Stimulated activated naive CD4-positive, alpha-beta T cell treated with Interleukin-2 at 50 U/mL for 16 hours (primary cell): Measurements from ENCODE around the gene NENF.
"Not testable (repeated sequence)": the region's sequence is repeated elsewhere in the genome, so short reads cannot be mapped to it uniquely, and the experiment has no call there.

Experiments used
- DNase-seq: peaks from one replicate; lab custom pipeline; 2025; lab: John Stamatoyannopoulos, UW

NENF gene

DNA sequence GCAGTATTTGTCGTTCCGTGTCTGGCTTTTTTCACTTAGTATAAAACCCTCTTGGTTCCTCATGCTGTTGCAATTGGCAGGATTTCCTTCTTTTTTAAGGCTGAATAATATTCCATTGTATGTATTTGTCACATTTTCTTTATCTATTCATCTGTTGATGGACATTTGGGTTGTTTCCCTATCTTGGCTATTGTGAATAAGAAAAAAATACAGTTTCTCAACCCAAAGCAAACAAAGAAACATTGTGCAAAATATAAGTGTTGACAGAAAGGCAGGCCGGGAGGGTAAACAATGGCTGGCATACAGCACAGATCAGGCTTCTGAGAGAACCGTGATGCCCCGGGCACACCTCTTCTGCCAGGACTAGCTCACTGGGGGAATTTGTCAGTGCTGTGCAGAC, 26.9 kb downstream of the NENF start:
- DNase-seq: no peak

DNA sequence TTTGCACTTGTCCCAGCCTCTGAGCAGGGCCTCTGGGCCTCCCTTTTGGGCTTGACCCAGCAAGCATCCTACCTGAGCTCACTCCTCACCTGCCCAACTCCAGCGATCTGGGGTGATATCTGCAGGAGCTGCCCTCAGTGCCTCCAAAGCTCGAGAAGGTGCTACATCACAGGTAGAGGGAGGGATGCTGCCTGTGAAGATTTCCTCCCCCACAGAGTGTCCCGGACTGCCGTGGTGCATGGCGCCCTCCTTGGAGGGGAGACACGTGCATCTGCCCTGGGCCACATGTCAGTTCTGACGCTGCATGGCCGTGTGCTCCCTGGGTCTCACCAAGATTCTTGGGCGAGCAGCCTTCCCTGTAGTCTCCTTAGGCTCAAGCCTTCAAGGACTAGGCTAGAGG, 27.7 kb downstream of the NENF start:
- no peak for DNase-seq

DNA sequence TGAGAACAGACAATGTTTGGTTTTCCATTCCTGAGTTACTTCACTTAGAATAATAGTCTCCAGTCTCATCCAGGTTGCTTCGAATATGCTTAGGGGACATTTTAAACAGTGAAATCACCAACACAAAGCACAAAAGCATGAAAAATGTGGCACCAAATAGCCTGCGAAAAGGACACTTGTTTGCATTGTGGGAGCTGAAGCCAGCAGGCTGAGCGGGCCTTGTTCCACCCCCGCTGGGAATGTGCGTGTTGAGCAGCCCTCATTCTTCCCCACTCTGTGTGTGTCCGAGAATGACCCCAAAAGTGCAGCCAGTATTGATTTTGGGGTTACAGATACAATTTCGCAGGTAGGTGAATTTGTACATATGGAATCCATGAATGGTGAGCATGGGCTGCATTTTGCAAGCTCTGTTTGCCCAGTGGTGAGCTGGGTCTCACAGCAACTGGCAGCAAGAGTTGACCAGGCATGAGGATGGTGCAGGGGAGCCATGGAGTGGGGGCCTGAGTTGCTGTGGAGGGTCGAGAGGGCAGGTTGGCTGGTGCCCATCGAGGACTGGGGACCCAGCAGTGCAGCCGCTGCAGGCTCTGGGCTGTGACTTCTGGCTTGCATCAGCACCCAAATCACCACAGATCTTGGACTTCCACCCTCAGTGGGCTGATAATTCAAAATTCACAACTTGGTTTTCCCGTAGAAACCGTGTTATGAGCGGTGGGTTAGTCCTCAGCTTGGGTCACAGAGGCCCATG, 29.4 kb downstream of the NENF start:
- no peak for DNase-seq

DNA sequence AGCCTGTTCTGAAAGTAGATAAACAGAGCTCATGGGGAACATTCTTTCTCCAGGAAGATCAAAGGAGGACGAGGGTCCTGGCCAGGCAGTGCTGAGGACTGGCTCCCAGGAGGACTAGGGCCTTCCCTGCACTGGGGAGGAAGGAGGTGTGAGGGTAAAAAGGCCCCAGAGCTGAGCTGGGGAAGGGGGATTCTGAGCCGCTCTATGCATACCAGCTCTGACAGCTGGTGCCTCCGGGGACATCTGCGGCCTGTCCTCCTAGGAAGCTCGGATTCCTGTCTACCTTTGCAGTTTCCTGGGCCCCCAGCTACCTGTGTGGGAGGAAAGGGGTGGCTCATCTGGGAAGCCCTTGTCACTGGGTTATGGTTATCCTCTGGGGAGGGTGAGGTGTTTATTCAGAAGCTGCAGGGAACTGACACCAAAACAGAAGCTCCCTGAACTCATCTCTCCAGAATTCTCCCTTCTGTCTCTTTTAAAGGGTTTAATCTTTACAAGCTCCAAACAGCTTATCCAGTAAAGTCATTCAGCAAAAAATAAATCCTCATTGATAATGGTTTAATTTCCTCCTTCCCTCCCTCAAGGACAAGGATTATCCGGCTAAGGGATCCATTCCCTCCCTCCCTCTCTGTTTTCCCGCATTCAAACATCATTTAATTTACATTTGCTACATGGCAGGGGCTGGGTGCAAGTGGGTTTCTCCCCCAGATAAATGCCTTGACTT, 31.0 kb downstream of the NENF start:
- no peak for DNase-seq

DNA sequence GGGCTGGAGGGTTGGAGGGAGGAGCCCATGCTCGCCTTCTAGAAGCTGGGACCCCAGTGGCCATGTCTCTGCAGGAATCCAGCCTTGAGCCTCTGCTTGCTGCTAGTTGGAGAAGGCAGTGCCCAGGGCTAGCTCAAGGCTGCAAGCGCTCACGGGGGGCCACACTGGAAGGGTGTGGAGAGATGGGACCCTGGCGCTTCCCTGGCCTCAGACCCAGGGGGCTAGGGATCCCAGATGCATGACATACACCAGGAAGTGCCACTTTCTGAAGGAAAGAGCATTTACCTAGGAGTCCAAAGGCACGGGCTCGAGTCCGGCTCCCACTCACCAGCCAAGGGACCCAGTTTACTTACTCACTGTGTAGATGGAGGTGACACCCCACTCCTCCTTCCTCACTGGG, 32.6 kb downstream of the NENF start:
- no peak for DNase-seq

DNA sequence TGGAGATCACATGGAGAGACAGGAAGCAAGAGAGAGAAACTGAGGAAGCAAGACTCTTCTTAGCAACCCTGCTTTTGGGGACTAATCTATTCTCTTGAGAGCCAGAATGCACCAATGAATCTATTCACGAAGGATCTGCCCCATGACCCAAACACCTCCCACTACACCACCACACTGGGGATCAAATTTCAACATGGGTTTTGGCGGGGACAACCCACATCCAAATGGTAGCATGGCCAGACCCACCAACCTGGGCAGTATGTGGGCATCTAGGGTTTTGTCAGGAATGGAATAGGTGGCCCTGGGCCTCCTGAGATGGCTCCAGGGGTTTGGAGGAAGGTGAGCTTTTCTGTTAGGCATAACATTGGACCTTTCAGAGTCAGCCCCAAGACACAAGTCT, 33.7 kb downstream of the NENF start:
- no peak for DNase-seq

DNA sequence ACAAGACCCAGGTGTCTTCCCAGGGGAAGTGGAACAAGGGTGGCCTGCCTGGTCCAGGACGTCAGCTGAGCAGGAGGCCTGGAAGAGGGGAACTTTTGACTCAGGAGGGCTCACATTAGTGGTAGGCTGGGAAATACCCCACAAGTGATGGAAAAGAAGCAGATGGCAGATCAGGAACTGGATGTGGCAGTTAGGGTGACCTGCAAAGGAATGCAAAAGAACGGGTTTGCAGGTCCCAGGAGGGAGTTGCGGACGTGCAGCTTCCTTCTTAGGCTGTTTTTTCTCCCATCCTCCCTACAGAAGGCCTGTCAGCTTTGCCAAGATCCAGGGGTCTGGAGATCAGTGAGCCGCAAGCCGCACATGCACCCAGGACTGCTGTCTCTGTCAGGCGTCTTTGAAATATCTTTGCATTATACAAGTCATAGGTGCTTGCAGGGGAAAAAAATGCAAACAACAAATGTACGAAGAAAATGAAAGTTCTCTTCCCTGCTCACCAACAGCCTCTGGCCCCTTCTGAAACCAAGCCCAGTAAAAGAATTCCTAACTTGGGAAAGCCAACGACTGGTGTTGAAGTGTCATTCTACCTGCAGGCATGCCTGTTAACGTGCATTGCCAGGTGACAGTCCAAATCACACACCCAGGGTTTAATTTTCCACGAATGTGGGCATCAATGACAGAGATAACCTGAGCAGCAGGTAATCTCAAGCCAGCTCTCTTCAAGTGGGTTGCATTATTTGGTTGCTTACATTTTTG, 34.4 kb downstream of the NENF start:
- no peak for DNase-seq

DNA sequence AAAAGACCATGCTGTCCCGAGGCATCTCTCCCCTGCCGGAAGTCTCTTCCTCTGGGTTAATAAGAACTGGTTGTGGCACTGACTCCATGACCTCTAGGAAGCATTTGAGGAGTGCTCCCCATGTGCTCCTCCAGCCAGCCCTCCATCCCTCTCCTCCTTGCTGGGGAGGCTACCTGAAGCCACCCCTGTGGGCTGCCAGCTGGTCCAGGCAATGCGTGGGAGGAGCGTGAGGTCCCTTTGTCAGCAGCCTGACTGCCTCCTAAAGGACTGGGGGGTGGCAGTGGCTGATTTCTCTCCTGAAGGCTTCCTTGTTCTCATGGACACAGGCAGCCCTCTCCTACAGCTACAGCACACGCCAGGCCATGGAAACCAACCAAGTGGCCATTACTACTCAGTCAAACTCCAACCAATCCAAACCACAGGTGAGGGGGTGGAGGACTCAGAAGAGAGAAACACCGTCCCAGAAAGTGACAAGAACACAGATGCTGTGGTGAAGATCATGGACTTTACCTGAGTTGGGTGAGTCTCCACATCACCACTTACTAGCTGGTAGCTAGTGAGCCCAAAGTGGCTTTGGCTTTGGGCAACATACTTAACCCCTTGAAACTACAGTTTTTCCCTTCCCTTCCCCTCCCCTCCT, 35.2 kb downstream of the NENF start:
- no peak for DNase-seq

DNA sequence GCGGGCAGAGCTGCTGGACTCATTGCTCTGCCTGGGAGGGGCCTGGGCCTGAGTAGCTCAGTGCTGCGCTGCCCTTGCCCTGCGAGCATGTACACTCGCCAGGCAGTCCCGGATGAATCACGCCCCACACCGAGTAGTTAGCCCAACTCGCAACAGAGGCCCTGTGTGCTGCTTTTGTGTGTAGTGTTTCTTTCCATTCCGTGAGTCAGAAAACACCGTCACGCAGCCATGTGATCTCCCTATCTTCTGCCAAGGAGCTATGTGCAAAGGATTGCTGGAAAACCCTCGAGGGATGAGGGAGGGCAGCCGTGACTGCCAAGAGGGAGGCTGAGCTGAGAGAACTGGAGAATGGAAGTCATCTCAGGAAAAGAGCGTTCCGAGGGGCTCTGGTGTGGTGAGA, 37.3 kb downstream of the NENF start:
- no peak for DNase-seq

DNA sequence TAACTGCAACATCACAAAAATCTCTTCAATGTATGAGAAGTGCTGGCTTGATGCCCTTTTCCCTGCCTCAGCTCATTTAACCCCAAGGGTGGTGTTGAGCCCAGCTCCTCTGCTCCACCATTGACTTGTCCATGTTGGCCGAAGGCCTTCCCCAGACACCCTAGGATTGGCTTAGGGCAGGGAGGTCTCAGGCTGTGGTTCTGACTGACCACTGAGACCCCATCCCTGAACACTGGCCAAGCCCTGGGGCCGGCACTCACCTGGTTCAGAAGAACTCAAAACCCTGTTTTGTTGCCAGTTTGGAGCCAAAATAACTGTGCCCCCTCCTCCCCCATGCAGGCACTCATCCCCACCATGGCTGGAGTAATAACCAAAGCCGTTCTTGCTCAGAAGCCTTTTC, 38.6 kb downstream of the NENF start:
- no peak for DNase-seq

DNA sequence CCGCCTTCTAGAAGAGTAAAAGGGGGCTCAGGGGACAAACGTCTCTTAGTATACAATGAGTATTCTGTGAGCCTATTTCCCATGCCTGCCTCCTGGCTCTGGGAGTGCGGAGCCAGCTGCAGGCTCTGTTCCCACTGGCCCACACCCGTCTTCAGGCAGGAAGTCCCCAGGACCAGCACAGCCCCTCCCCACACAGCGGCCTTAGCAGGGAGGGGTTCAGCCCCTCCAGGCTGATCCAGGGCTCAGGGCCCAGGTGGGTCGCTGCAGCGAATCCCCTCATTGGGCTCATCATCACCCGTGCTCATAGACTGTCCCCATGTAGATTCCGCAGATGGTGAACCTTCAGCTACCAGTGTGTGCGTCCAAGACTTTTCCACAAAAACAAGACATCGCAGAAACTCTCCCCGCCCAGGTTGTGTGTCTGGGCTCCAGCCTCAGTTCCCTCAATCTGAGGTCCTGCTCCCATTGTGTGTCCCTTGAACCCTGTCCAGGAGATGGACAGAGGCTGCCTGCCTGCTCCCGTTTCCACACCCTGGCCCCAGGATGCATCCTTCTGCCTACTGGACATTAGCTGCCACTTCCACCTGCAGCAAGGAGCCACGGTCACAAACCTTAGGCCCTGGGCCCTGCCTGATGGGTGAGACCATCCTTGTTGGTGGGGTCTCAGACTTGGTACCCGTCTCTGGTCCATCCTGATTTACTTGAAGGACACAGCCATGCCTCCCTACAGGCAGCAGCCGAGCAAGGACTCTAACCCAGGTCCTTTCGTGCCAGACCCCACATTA, 39.4 kb downstream of the NENF start:
- DNase-seq: no peak

DNA sequence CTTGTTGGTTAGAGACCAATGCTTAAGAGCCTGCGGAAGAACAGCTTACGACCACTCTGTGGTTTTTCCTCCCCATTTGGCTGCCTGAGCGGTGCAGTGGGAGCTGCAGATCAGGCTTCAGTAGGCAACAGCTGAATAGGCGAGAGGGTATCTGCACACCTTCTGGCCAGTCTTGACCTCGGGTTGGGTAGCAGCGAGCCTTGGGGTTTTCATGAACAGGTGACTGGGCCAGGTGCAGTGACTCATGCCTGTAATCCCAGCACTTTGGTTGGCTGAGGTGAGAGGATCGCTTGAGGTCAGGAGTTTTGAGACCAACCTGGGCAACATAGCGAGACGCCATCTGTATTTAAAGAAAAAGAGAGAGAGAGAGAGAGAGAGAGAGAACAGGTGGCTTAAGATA, 41.0 kb downstream of the NENF start:
- no peak for DNase-seq

DNA sequence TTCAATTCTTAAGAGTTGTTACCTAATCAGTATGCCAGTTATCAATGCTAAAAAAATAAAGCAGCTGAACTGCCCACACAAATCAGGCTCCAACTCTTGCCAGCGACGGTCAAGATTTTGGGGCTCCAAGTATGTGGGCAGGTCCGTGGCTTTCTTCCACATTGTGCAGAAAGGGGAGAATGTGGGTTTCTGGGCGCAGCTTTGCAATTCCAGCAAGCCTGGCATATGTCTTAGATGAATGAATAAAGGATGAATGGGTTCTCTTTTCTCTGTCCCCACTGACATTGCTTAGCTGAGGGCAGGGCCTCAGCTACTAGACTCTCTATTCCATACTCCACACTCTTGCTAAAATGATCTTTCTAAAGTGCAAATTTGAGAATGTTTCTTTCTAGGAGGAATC, 42.4 kb downstream of the NENF start:
- DNase-seq: no peak

DNA sequence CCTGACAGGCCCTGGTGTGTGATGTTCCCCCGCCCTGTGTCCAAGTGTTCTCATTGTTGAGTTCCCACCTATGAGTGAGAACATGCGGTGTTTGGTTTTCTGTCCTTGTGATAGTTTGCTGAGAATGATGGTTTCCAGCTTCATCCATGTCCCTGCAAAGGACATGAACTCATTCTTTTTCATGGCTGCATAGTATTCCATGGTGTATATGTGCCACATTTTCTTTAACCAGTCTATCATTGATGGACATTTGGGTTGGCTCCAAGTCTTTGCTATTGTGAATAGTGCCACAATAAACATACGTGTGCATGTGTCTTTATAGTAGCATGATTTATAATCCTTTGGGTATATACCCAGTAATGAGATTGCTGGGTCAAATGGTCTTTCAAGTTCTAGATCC, 43.1 kb downstream of the NENF start:
- DNase-seq: not testable (repeated sequence)

DNA sequence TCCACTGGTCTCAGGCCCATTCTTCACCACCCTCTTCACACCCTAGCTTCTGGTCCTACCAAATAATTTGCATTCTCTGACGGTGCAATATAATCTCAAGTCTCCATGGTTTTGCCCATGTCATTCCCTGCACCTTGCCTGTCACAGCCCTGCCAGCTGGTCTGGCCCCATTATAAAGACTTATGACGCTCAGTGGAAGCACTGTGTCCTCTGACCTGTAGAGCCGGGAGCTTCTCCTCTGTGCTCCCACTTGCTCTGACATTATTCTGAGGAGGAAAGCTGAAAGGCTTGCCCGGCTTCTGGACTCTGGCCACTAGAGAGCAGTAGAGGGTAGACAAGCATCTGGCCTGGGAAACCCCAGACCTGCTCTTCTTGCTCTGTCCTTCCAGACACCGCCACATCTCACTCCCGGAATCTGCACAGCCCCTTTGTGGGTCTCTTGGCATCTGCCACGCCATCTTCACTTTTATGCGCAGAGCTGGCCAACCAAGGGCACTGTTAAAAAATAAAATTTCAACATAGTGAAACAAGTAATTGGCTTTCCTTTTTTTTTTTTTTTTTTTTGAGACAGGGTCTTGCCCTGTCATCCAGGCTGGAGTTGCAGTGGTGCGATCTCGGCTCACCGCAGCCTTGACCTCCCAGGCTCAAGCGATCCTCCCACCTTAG, 44.4 kb downstream of the NENF start:
- peak; percentile 65 for DNase-seq

DNA sequence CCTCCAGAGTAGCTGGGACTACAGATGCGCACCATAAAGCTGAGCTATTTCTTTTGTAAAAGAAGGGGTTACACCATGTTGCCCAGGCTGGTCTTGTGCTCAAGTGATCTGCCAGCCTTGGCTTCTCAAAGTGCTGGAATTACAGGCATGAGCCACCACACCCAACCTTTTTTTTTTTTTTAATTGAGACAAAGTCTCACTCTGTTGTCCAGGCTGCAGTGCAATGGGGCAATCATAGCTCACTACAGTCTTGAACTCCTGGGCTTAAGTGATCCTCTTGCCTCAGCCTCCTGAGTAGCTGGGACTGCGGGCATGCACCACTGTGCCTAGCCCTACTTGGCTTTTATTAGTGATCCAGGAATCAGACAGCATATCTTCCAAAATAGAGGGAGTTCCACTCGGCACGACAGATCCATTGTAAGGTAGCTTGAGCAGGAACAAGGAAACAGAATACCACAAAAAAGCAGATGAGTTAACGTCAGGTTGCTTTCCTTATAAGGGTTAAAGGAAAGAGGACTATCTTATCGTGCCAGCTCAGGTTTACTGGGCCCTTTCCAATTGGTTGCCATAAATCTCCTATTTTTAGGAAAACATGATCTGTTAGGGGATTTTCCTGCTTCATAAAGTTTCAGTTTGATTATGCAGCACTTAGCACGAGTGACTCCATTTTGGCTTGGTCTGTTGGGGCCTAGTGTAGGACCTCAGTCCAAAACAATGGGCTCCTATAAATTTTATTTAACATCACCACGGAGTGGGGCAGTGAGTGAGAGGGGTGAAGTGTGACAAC, 45.2 kb downstream of the NENF start:
- DNase-seq: no peak

DNA sequence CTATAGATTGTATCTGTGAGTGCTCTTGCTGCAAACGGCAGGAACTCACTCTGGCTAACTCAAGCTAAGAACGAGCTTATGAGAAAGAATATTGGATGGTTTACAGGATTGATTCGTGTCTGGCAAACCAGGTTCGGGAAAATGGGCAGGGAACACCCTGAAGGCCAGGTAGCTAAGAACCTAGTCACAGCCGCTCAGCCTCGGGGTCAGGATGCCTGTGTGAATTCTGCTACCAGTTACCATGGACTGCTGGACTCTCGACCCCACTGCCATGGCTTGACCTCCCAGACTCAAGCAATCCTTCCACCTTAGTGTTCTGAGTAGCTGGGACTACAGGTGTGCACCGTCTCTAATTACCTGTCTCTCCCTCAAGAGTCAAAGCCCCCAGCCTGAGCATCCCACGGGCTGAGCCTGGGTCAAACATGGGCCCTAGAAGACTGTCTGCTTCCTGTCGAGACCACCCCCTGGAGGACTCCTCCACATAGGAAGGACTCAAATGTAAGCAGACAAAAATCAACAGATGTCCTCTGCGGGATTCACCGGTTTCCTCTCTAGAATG, 45.8 kb downstream of the NENF start:
- DNase-seq: no peak

DNA sequence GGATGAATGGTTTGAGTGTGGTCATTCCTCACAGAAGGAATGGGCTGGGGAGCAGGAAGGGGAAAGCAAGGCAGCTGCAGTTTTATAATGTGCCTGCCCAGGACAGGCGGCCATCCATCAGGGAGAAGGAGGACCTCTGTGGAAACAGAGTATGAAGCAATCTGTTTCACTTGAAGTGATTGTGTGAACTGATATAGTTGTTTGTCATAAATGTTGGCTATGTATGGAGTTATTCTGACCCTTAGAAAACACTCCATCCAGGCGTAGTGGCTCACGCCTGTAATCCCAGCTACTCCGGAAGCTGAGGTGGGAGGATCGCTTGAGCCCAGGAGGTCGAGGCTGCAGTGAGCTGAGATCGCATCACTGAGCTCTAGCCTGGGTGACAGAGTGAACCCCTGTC, 46.5 kb downstream of the NENF start:
- DNase-seq: no peak

DNA sequence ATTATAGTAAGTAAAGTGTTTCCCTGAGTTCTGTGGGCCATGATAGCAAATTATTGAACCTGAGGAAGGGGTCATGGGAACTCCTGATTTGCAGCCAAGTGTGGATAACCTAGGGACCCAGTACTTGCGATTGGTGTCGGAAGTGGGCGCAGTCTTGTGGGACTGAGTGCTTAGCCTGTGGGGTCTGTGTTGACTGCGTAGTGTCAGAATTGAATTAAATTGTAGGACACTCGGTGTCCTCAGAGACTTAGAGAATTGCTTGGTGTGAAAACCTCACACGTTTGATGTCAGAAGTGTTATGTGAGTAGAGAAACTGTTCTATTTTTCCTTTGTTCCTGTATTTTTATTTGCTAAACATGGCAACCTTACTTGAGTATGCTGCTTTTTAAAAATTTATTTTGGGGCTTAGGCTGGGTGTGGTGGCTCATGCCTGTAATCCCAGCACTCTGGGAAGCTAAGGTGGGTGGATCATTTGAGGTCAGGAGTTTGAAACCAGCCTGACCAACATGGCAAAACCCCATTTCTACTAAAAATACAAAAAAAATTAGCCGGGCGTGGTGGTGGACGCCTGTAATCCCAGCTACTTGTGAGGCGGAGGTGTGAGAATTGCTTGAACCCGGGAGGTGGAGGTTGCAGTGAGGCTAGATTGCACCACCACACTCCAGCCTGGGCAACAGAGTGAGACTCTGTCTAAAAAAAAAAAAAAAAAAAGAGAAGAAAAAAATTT, 48.2 kb downstream of the NENF start:
- DNase-seq: not testable (repeated sequence)

DNA sequence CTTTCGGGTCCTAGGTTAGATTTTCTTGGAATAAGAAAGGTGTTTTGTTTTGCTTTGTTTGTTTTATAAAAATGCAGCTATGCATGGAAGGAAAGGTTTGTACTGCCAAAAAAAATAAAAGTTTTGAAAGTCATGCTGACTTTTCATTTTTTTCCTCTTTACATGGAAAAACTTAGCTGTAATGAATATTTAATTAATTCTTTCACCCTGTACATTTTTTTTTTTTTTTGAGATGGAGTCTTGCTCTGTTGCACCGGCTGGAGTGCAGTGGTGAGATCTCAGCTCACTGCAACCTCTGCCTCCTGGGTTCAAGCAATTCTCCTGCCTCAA, 48.7 kb downstream of the NENF start:
- DNase-seq: no peak
